Astrocyte of the spinal cord (primary cell): ENCODE results near the gene DZIP1.

Source experiments
- DNase-seq: peaks from one replicate; pipeline ENCODE4 v3.0.0; 2011; ENCODE audit warnings: low read depth, low spot score
- H3K4me3 ChIP-seq: 2 replicates; pipeline ENCODE4 v1.5.1; 2011; ENCODE audit warnings: low read depth, mild to moderate bottlenecking, low read length, moderate library complexity
- in situ Hi-C: cut with HindIII; loops from 2 replicates; pipeline ENCODE4 v1.10.0; 2017; ENCODE audit warnings: low sequenced_read_pairs
- TF ChIP-seq, protein P1 (sequence below): IDR thresholded peaks from 2 replicates; pipeline ENCODE4 v1.5.1; 2012; ENCODE audit warnings: low read depth, mild to moderate bottlenecking, low read length, inconsistent platforms

Gene DZIP1

DNA sequence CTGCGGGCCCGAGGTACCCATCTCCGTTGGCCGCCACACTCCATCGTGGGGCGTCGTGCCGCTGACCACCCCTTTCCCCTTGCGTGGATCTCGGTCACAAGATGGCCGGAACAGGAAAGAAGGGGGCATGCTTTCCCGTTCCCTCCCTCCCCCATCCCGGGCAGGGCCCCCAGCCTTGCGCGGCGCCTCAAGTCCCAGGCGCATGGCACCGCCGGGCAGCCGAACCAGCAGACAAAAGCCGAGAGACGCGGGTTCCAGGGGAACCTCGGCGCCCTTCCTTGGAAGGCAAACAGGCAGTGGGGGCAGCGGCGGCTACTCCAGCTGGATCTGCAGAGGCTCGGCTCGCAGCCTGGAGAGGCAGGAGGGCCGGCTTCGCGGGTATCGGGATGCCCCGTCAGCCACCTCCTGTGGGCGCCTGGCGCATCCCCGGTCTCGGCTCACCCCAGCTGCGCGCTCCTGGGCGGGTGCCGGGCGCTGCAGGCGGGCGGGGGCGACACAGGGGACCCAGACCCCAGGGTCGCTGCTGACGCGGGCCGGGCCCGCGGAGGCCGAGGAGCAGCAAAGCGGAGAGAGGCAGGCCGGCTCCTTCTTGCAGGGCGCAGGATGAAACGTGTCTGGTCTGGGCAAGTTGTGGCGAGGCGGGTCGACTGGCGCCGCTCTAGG is 439 bp downstream of the DZIP1 start:
- in situ Hi-C loops: no loop called here
- TF ChIP-seq, protein P1, sequence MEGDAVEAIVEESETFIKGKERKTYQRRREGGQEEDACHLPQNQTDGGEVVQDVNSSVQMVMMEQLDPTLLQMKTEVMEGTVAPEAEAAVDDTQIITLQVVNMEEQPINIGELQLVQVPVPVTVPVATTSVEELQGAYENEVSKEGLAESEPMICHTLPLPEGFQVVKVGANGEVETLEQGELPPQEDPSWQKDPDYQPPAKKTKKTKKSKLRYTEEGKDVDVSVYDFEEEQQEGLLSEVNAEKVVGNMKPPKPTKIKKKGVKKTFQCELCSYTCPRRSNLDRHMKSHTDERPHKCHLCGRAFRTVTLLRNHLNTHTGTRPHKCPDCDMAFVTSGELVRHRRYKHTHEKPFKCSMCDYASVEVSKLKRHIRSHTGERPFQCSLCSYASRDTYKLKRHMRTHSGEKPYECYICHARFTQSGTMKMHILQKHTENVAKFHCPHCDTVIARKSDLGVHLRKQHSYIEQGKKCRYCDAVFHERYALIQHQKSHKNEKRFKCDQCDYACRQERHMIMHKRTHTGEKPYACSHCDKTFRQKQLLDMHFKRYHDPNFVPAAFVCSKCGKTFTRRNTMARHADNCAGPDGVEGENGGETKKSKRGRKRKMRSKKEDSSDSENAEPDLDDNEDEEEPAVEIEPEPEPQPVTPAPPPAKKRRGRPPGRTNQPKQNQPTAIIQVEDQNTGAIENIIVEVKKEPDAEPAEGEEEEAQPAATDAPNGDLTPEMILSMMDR: no peak
- peak overlapping the region; percentile 71 for H3K4me3 ChIP-seq
- peak; percentile 60 for DNase-seq

DNA sequence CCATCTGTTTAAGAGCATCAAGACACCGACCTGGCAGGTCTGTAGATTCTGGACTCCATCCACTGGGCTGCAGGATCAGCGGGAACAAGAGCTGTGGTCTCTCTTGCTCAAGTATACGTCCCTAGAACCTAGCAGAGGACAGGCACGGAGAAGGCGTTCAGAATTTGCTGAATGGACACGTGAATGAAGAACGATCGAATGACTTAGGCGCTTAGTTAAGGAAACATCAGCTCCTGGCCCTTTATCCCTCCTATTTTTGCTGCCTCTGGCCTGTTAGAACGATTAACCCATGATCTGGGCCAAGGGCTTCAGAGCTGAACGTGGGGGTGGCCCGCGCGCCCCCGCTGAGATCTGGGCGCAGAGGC is 953 bp downstream of the DZIP1 start:
- in situ Hi-C loops: no loop called here
- DNase-seq: peak; percentile 57
- TF ChIP-seq, protein P1: no peak
- H3K4me3 ChIP-seq: peak overlapping the region; percentile 71

DNA sequence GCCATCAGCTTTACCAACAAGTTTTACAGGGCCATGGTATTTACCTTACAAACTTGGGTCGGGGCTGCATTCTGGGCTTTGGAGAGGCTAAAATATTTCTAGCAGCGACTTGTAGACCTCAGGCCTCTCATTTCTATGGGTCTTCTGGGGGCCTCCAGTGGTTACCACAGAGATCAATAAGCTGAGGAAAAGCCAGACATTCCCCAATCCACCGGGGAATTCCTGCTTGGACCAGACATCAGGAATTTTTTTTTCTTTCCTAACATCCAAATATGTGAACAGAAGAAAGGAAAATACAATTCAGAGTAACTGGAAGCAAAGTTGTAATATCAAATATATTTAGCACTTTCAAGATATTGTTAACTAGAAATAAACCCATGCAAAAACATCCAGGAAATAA is 1.5 kb downstream of the DZIP1 start:
- peak; percentile 9 for DNase-seq
- TF ChIP-seq, protein P1: no peak
- in situ Hi-C loops: no loop called here
- peak overlapping the region; percentile 71 for H3K4me3 ChIP-seq

DNA sequence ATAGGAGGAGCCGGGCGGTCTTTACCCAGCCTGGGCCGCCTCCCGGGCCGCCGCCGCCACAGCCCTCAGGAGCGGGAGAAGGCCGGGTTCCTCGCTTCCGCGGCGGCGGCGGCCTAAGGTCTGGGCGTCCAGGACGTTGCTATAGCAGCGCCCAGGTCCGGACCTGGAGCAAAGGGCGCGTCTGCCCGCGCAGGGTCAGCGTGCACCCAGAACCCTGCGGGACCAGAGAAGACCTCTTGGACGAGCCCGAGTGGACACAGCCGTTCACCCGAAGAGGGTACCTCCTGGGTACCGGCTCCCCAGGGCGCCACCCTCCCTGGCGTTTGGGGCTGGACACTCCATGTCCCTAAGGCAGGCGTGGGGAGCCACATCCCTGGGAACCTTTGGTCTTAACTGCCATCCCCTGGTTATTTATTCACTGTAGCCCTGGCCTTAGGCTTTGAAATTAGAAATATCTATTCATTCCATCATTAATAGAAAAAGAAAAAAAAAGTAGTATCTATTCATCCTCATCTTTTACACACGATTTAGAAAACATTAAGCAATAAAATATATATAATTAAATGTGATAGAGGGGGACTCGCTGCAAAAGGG is 2.4 kb downstream of the DZIP1 start:
- TF ChIP-seq, protein P1: no peak
- in situ Hi-C loops: no loop called here
- peak; percentile 62 for DNase-seq
- H3K4me3 ChIP-seq: peak overlapping the region; percentile 71

DNA sequence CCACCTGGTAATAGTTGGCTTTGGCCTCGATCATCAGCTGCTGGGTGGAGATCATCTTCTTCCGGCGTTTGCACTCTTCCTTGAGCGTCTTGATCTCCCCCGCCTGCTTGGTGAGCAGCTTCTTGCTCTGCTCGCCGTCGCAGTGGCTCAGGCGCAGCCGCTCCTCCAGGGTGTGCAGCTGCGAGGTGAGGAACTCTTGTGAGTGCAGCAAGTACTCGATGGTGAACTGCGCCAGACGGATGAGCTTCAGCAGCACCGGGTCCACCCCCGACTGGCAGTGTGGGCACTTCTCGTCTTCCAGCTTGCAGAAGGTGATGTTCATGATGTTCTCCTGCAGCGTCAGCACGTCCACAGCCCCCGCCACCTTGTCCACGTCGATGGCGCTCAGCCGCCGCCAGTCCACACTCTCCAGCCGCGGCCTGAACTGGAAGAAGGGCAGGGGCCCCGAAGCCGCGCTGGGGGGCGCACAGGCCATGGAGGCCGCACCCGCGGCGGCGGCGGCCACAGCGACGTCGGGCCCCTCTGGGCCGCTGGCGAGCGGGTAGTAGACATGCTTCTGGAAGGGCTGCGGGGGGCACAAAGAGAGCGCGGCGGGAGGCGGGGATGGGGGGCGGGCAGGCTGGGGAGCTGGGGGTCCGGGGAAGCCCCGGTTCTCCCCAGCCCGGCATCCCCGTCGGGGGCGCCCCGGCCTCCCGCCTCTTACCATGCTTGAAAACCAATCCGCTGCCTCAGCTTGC is 3.0 kb downstream of the DZIP1 start:
- peak; percentile 39 for DNase-seq
- in situ Hi-C loops: no loop called here
- TF ChIP-seq, protein P1: no peak
- peak overlapping the region; percentile 71 for H3K4me3 ChIP-seq

DNA sequence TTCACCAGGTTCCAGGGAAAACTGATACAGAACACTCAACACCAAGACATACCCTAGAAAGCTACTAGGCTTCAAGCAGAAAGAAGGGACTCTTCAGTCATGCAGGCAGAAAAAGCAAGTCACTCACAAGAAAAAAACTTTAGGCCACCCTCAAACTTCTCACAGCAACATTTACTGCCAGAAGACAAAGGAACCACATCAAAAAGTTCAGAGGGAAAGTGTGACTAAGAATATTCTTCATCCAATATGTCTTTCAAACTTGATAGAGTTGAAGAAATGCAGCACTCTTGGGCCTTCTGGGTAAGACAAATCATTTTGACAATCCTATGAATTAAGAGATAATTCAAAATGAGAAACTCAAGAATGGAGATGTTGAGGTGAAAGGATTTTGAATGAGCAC is 7.7 kb downstream of the DZIP1 start:
- H3K4me3 ChIP-seq: no peak overlapping the region
- TF ChIP-seq, protein P1: no peak
- DNase-seq: no peak
- in situ Hi-C loops: no loop called here
